Measurements from ENCODE around the gene COG1.

- no peak for TF ChIP-seq EZH2phosphoT487 (IDR thresholded peaks at IDR 0.05; ENCODE audit: low read length)
- TF ChIP-seq CTCF (IDR thresholded peaks at IDR 0.05; ENCODE audit: low read length): no peak
- no peak for TF ChIP-seq EZH2 (optimal IDR thresholded peaks at IDR 0.05; ENCODE audit: low read depth, low read length)
Measured at GRCh38 chr17:73184136-73184993, 8.5 kb upstream of the COG1 start.
